ENCODE measurements around the gene TVP23C.
"Not testable (repeated sequence)": the region's sequence is repeated elsewhere in the genome, so short reads cannot be mapped to it uniquely, and the experiment has no call there.

- TF ChIP-seq YY1 (IDR thresholded peaks at IDR 0.05; ENCODE audit: low read depth, low read length); MAX (IDR thresholded peaks at IDR 0.05); CTCF (IDR thresholded peaks at IDR 0.05; ENCODE audit: control extremely low read depth in 1 of 3, insufficient read depth in 1 of 3, low read depth in 1 of 3, low read length in 3 of 3); ZNF274 (IDR thresholded peaks at IDR 0.05; ENCODE audit: borderline replicate concordance, extremely low read depth, low read length); SIN3A (conservative IDR thresholded peaks at IDR 0.05 in 1 of 2, IDR thresholded peaks at IDR 0.05 in 1 of 2; ENCODE audit: low read depth in 1 of 2, low read length in 2 of 2); SIX5 (IDR thresholded peaks at IDR 0.05; ENCODE audit: low read depth, low read length): not testable (repeated sequence)
Observed at GRCh38 chr17:15588017-15588416, 24.7 kb upstream of the TVP23C start.
